PC-3 (cell line): ENCODE results near the gene APOL1. TPM values are rescaled to one million over a fixed set of nuclear protein-coding genes. Genes with fewer than 3 reads are reported as not detected.

ENCODE experiments used
- ATAC-seq: fragments of 200-7000 bp; cut with Tn5 transposase; 2 replicates; pipeline ENCODE4 v1.9.1; 2020; ENCODE audit warnings: mild to moderate bottlenecking, moderate library complexity
- BruUV-seq: library from RNA; stranded (reverse); fragments of 400-500 nt; replicated peaks from 2 replicates; lab custom pipeline; 2021; lab: Mats Ljungman, UMichigan
- CTCF ChIA-PET: fragments of 300-600 bp; sonication (Branson Sonifier 250); formaldehyde crosslinking; loops from one replicate; lab custom pipeline; 2022; ENCODE audit warnings: antibody characterized with exemption; lab: Charles Lee
- POLR2A ChIA-PET: fragments of 300-600 bp; sonication (Branson Sonifier 250); formaldehyde crosslinking; loops from one replicate; lab custom pipeline; 2022; ENCODE audit warnings: antibody characterized with exemption; ENCODE audit not compliant: unreplicated experiment; lab: Charles Lee
- DNase-seq: peaks from one replicate; pipeline ENCODE4 v3.0.0-alpha.2; 2015
- H2AFZ ChIP-seq: fragments of 300-600 bp; sonication (generic); 2 replicates; pipeline ENCODE4 v1.6.0; 2016; ENCODE audit warnings: antibody characterized with exemption, low read length
- H3F3A ChIP-seq: fragments of 300-600 bp; sonication (generic); one replicate; pipeline ENCODE4 v1.6.0; 2017; ENCODE audit warnings: antibody characterized with exemption, low read length, control low read depth, mild to moderate bottlenecking; ENCODE audit not compliant: unreplicated experiment
- H3K27ac ChIP-seq: fragments of 300-600 bp; sonication (generic); 2 replicates; pipeline ENCODE4 v1.5.1; 2016; ENCODE audit warnings: mild to moderate bottlenecking, low read length
- H3K27me3 ChIP-seq: fragments of 300-600 bp; sonication (generic); 2 replicates; pipeline ENCODE4 v1.6.1; 2016; ENCODE audit warnings: low read length, mixed read lengths
- H3K36me3 ChIP-seq: fragments of 300-600 bp; sonication (generic); 2 replicates; pipeline ENCODE4 v1.6.1; 2016; ENCODE audit warnings: low read depth, mixed run types, low read length, mixed read lengths
- H3K4me1 ChIP-seq: fragments of 300-600 bp; sonication (generic); 2 replicates; pipeline ENCODE4 v1.5.1; 2016; ENCODE audit warnings: low read length; ENCODE audit not compliant: insufficient read depth
- H3K4me2 ChIP-seq: fragments of 300-600 bp; sonication (generic); 2 replicates; pipeline ENCODE4 v1.6.0; 2016; ENCODE audit warnings: low read length
- H3K4me3 ChIP-seq: fragments of 300-600 bp; sonication (generic); 2 replicates; pipeline ENCODE4 v1.5.1; 2016; ENCODE audit warnings: mild to moderate bottlenecking, low read length, mixed read lengths
- H3K79me2 ChIP-seq: fragments of 300-600 bp; sonication (generic); 2 replicates; pipeline ENCODE4 v1.6.1; 2017; ENCODE audit warnings: low read length, mixed read lengths
- H3K9ac ChIP-seq: fragments of 300-600 bp; sonication (generic); 2 replicates; pipeline ENCODE4 v1.6.0; 2016; ENCODE audit warnings: mild to moderate bottlenecking, low read length
- H3K9me2 ChIP-seq: fragments of 300-600 bp; sonication (generic); replicated peaks from 2 replicates; pipeline ENCODE4 v1.6.1; 2016; ENCODE audit warnings: mixed run types, low read length, mixed read lengths
- H3K9me3 ChIP-seq: fragments of 300-600 bp; sonication (generic); 2 replicates; pipeline ENCODE4 v1.6.1; 2016; ENCODE audit warnings: low read length, mixed read lengths
- H4K20me1 ChIP-seq: fragments of 300-600 bp; sonication (generic); 2 replicates; pipeline ENCODE4 v1.6.1; 2016; ENCODE audit warnings: low read length, mixed read lengths
- CTCF ChIP-seq: fragments of 300-600 bp; sonication (generic); conservative IDR thresholded peaks from 2 replicates; pipeline ENCODE4 v1.5.1; 2017; ENCODE audit warnings: antibody characterized with exemption, low read depth, mild to moderate bottlenecking, low read length
- EZH2 ChIP-seq: fragments of 300-600 bp; sonication (generic); IDR thresholded peaks from one replicate; pipeline ENCODE4 v1.6.1; 2017; ENCODE audit warnings: antibody characterized with exemption, mild to moderate bottlenecking, low read length; ENCODE audit not compliant: unreplicated experiment
- EZH2phosphoT487 ChIP-seq: fragments of 300-600 bp; sonication (generic); IDR thresholded peaks from 2 replicates; pipeline ENCODE4 v1.6.1; 2018; ENCODE audit warnings: mild to moderate bottlenecking, antibody characterized with exemption, low read length, borderline replicate concordance
- intact Hi-C: fragments of 100-400 bp; cut with micrococcal nuclease; formaldehyde crosslinking; loops from 2 replicates; pipeline ENCODE4 v1.9.0; 2023
- total RNA-seq: library from RNA; depleted of rRNA; stranded (reverse); fragments of >200 nt; gene quantifications from 2 replicates; pipeline ENCODE4 v1.2.3, GENCODE V29; 2014

Gene APOL1
- total RNA-seq, 1 experiment from 2014 or later = not detected

- no peak for DNase-seq
- no peak overlapping the region for H3K27ac ChIP-seq
- no peaks in the 10 kb centered on the region for H3K36me3 ChIP-seq
- no peaks in the 10 kb centered on the region for H3K9me2 ChIP-seq
- H3K4me2 ChIP-seq = no peak overlapping the region
- no peaks in the 10 kb centered on the region for H3K79me2 ChIP-seq
- H3K9me3 ChIP-seq = no peaks in the 10 kb centered on the region
- no peak overlapping the region for H2AFZ ChIP-seq
- H3K4me1 ChIP-seq = no peaks in the 10 kb centered on the region
- no peak for ATAC-seq
- no peaks in the 10 kb centered on the region for H3K27me3 ChIP-seq
- TF ChIP-seq EZH2phosphoT487 = no peak
- no peak for TF ChIP-seq EZH2
- TF ChIP-seq CTCF = no peak
- H3K9ac ChIP-seq = no peak overlapping the region
- no peaks in the 10 kb centered on the region for H3F3A ChIP-seq
- BruUV-seq = no TSS peak
- intact Hi-C loops = no loop called here
- H4K20me1 ChIP-seq = no peaks in the 10 kb centered on the region
- CTCF ChIA-PET = no interaction called here
- H3K4me3 ChIP-seq = no peak overlapping the region
- POLR2A ChIA-PET = no interaction called here
These were observed 4.4 kb downstream of the APOL1 start for GRCh38 chr22:36257308-36257707.

GRCh38 chr22:36257948-36258670 lies 5.2 kb downstream of the APOL1 start:
- CTCF ChIA-PET = no interaction called here
- Histone ChIP-seq H3K27ac (no peak overlapping the region), H3K4me2 (no peak overlapping the region)

More at GRCh38 chr22:36257948-36258670, 5.2 kb downstream of the APOL1 start:
- H3K9me3 ChIP-seq = no peaks in the 10 kb centered on the region
- H3K9me2 ChIP-seq = no peaks in the 10 kb centered on the region
- no peak for ATAC-seq
- no peaks in the 10 kb centered on the region for H3K79me2 ChIP-seq
- H3K4me3 ChIP-seq = no peak overlapping the region
- intact Hi-C loops = no loop called here
- H3K27me3 ChIP-seq = no peaks in the 10 kb centered on the region
- TF ChIP-seq EZH2 (no peak), CTCF (no peak), EZH2phosphoT487 (no peak)
- no peak overlapping the region for H3K9ac ChIP-seq
- no peaks in the 10 kb centered on the region for H3K4me1 ChIP-seq
- POLR2A ChIA-PET = no interaction called here
- no peaks in the 10 kb centered on the region for H3K36me3 ChIP-seq
- H3F3A ChIP-seq = no peaks in the 10 kb centered on the region
- BruUV-seq = no TSS peak
- no peak overlapping the region for H2AFZ ChIP-seq
- no peak for DNase-seq
- H4K20me1 ChIP-seq = no peaks in the 10 kb centered on the region
